HepG2 (cell line): Measurements from ENCODE around the gene DENND4A. TPM values are rescaled to one million over a fixed set of nuclear protein-coding genes. Genes with fewer than 3 reads are reported as not detected.

Source experiments
- FOXK2 ChIP-seq: fragments of 450-650 bp; IDR thresholded peaks from 2 replicates; pipeline ENCODE4 v1.6.1; 2016
- HCFC1 ChIP-seq: fragments of 150-350 bp; IDR thresholded peaks from 2 replicates; pipeline ENCODE4 v1.6.1; 2014; ENCODE audit warnings: low read depth, low read length
- KMT2B ChIP-seq: IDR thresholded peaks from 2 replicates; pipeline ENCODE4 v1.6.1; 2016; ENCODE audit warnings: missing genetic modification reagents, missing compliant biosample characterization
- POLR2G ChIP-seq: fragments of 200-400 bp; formaldehyde crosslinking; IDR thresholded peaks from 2 replicates; pipeline ENCODE4 v1.6.1; 2018; ENCODE audit warnings: mild to moderate bottlenecking, low read depth, low read length, moderate library complexity
- SP5 ChIP-seq: IDR thresholded peaks from 2 replicates; pipeline ENCODE4 v1.6.1; 2016; ENCODE audit warnings: low read depth, borderline replicate concordance
- ZNF230 ChIP-seq: sonication (generic); formaldehyde crosslinking; IDR thresholded peaks from 2 replicates; pipeline ENCODE4 v1.4.0; 2020; ENCODE audit warnings: mild to moderate bottlenecking, missing genetic modification reagents
- polyA plus RNA-seq, 8 experiments: library from polyadenylated mRNA; depleted of rRNA in 3 of 8; stranded (reverse) in 7 of 8; unstranded in 1 of 8; fragments of >200 nt; fragmentation: Illumina TruSeq in 4 of 8; extraction: Trizol in 4 of 8; gene quantifications; 2 replicates each; pipeline versions ENCODE4 v1.2.1 to v1.2.3, GENCODE V29; 2011 to 2016; ENCODE audit warnings: low read depth in 4 of 8, missing spikeins in 1 of 8, mixed read lengths in 1 of 8; ENCODE audit not compliant: insufficient read depth in 1 of 8
- total RNA-seq, 5 experiments: library from RNA; depleted of rRNA; stranded (reverse); fragments of >200 nt; fragmentation: Illumina TruSeq; extraction: Trizol; gene quantifications; 2 replicates each; pipeline ENCODE4 v1.2.3, GENCODE V29; 2016; ENCODE audit warnings: low read depth in 1 of 5
- TF ChIP-seq, protein P1 (sequence below): sonication (generic); formaldehyde crosslinking; IDR thresholded peaks from 2 replicates; pipeline ENCODE4 v1.4.0; 2020; ENCODE audit warnings: mild to moderate bottlenecking, missing genetic modification reagents
- TF ChIP-seq, protein P2 (sequence below), 2 experiments: sonication (generic) in 1 of 2; formaldehyde crosslinking in 1 of 2; IDR thresholded peaks; 2 replicates each; pipeline versions ENCODE4 v1.4.0 to v1.6.1; 2016 to 2020; ENCODE audit warnings: borderline replicate concordance in 1 of 2, low read depth in 1 of 2, mild to moderate bottlenecking in 1 of 2, missing genetic modification reagents in 1 of 2
- TF ChIP-seq, protein P3 (sequence below): sonication (generic); formaldehyde crosslinking; IDR thresholded peaks from 2 replicates; pipeline ENCODE4 v1.8.0; 2022; ENCODE audit warnings: mild to moderate bottlenecking, missing genetic modification reagents; ENCODE audit not compliant: insufficient replicate concordance
- TF ChIP-seq, protein P4 (sequence below): IDR thresholded peaks from 2 replicates; pipeline ENCODE4 v1.6.1; 2016; ENCODE audit warnings: low read depth, missing genetic modification reagents, missing compliant biosample characterization
- TF ChIP-seq, protein P5 (sequence below): sonication (generic); formaldehyde crosslinking; conservative IDR thresholded peaks from 2 replicates; pipeline ENCODE4 v1.8.0; 2022; ENCODE audit warnings: mild to moderate bottlenecking, moderate library complexity, missing genetic modification reagents
- TF ChIP-seq, protein P6 (sequence below): sonication (generic); formaldehyde crosslinking; IDR thresholded peaks from 2 replicates; pipeline ENCODE4 v1.8.0; 2022; ENCODE audit warnings: low read depth, missing genetic modification reagents

The DENND4A gene
- total and polyA plus RNA-seq, 2 of the 13 experiments (the other 11 are each of a cell fraction or from before 2014, with no cell fraction given): 13.2 to 18.6 TPM

DNA sequence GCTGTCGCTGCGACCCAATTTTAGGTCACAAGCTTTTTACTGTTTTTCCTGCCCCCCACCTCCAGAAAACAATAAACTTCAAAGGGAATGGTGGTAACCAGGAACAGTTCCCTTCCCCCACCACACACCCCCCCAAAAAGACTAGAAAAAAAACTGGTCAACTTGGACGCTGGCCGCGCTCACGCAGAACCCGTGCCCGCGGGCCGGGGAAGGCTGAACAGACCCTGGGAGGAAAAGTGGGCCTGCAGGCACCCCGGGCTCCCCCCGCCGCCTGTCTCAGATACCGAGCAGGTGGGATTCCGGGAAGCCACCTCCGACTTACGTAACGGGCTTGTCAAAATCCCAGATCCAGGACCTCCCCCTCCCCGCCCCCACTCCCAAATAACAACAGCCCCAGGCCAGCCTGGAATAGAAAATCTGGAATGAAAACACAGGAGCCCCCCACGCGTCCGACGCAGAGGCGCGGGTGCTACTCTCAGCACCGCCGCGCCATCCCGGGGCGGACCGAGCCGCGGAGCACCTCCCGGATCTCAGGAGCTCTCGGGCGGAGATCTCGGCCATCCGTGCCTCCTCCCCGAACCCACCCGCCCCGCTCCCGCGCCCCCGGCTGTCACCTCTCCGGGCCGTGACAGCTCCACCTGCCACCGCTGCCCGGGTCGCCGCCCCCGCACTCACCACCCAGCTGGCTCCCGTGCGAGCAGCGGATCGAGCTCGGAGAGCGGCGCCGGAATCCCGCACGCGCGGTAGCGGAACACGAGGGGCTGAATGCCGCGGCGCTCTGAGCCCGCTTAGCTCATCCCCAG, 557 bp downstream of the DENND4A start (continued):
- TF ChIP-seq, protein P1, sequence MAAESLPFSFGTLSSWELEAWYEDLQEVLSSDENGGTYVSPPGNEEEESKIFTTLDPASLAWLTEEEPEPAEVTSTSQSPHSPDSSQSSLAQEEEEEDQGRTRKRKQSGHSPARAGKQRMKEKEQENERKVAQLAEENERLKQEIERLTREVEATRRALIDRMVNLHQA (CRISPR knock-in tag): no peak
- TF ChIP-seq SP5 (CRISPR knock-in tag): peak; percentile 49; the same call in 1 of the 2 replicates
- TF ChIP-seq, protein P2, sequence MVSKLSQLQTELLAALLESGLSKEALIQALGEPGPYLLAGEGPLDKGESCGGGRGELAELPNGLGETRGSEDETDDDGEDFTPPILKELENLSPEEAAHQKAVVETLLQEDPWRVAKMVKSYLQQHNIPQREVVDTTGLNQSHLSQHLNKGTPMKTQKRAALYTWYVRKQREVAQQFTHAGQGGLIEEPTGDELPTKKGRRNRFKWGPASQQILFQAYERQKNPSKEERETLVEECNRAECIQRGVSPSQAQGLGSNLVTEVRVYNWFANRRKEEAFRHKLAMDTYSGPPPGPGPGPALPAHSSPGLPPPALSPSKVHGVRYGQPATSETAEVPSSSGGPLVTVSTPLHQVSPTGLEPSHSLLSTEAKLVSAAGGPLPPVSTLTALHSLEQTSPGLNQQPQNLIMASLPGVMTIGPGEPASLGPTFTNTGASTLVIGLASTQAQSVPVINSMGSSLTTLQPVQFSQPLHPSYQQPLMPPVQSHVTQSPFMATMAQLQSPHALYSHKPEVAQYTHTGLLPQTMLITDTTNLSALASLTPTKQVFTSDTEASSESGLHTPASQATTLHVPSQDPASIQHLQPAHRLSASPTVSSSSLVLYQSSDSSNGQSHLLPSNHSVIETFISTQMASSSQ (IDR thresholded peaks at IDR 0.05; ENCODE audit: low read depth): no peak
- TF ChIP-seq, protein P2 (CRISPR knock-in tag; IDR thresholded peaks at IDR 0.05; ENCODE audit: borderline replicate concordance): no peak; the same call in 1 of the 2 replicates
- TF ChIP-seq FOXK2: no peak
- TF ChIP-seq POLR2G: peak; percentile 46; the same call in 1 of the 2 replicates
- no peak for TF ChIP-seq HCFC1
- TF ChIP-seq KMT2B (CRISPR knock-in tag): peak; percentile 21; the same call in 1 of the 2 replicates
- TF ChIP-seq, protein P3, sequence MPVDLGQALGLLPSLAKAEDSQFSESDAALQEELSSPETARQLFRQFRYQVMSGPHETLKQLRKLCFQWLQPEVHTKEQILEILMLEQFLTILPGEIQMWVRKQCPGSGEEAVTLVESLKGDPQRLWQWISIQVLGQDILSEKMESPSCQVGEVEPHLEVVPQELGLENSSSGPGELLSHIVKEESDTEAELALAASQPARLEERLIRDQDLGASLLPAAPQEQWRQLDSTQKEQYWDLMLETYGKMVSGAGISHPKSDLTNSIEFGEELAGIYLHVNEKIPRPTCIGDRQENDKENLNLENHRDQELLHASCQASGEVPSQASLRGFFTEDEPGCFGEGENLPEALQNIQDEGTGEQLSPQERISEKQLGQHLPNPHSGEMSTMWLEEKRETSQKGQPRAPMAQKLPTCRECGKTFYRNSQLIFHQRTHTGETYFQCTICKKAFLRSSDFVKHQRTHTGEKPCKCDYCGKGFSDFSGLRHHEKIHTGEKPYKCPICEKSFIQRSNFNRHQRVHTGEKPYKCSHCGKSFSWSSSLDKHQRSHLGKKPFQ: no peak
- no peak for TF ChIP-seq ZNF230 (CRISPR knock-in tag)
- TF ChIP-seq, protein P4, sequence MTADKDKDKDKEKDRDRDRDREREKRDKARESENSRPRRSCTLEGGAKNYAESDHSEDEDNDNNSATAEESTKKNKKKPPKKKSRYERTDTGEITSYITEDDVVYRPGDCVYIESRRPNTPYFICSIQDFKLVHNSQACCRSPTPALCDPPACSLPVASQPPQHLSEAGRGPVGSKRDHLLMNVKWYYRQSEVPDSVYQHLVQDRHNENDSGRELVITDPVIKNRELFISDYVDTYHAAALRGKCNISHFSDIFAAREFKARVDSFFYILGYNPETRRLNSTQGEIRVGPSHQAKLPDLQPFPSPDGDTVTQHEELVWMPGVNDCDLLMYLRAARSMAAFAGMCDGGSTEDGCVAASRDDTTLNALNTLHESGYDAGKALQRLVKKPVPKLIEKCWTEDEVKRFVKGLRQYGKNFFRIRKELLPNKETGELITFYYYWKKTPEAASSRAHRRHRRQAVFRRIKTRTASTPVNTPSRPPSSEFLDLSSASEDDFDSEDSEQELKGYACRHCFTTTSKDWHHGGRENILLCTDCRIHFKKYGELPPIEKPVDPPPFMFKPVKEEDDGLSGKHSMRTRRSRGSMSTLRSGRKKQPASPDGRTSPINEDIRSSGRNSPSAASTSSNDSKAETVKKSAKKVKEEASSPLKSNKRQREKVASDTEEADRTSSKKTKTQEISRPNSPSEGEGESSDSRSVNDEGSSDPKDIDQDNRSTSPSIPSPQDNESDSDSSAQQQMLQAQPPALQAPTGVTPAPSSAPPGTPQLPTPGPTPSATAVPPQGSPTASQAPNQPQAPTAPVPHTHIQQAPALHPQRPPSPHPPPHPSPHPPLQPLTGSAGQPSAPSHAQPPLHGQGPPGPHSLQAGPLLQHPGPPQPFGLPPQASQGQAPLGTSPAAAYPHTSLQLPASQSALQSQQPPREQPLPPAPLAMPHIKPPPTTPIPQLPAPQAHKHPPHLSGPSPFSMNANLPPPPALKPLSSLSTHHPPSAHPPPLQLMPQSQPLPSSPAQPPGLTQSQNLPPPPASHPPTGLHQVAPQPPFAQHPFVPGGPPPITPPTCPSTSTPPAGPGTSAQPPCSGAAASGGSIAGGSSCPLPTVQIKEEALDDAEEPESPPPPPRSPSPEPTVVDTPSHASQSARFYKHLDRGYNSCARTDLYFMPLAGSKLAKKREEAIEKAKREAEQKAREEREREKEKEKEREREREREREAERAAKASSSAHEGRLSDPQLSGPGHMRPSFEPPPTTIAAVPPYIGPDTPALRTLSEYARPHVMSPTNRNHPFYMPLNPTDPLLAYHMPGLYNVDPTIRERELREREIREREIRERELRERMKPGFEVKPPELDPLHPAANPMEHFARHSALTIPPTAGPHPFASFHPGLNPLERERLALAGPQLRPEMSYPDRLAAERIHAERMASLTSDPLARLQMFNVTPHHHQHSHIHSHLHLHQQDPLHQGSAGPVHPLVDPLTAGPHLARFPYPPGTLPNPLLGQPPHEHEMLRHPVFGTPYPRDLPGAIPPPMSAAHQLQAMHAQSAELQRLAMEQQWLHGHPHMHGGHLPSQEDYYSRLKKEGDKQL (CRISPR knock-in tag): no peak
- TF ChIP-seq, protein P5, sequence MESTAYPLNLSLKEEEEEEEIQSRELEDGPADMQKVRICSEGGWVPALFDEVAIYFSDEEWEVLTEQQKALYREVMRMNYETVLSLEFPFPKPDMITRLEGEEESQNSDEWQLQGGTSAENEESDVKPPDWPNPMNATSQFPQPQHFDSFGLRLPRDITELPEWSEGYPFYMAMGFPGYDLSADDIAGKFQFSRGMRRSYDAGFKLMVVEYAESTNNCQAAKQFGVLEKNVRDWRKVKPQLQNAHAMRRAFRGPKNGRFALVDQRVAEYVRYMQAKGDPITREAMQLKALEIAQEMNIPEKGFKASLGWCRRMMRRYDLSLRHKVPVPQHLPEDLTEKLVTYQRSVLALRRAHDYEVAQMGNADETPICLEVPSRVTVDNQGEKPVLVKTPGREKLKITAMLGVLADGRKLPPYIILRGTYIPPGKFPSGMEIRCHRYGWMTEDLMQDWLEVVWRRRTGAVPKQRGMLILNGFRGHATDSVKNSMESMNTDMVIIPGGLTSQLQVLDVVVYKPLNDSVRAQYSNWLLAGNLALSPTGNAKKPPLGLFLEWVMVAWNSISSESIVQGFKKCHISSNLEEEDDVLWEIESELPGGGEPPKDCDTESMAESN (CRISPR knock-in tag): no peak
- TF ChIP-seq, protein P6, sequence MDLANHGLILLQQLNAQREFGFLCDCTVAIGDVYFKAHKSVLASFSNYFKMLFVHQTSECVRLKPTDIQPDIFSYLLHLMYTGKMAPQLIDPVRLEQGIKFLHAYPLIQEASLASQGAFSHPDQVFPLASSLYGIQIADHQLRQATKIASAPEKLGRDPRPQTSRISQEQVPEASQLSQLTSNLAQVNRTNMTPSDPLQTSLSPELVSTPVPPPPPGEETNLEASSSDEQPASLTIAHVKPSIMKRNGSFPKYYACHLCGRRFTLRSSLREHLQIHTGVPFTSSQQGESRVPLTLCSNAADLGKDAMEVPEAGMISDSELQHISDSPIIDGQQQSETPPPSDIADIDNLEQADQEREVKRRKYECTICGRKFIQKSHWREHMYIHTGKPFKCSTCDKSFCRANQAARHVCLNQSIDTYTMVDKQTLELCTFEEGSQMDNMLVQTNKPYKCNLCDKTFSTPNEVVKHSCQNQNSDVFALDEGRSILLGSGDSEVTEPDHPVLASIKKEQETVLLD: peak; percentile 78; the same call in 1 of the 2 replicates
